Adipocyte (in vitro differentiated cells): ENCODE measurements around the gene RPL29.
"Not testable (repeated sequence)": the region's sequence is repeated elsewhere in the genome, so short reads cannot be mapped to it uniquely, and the experiment has no call there.

Source experiments
- DNase-seq: peaks from one replicate; pipeline ENCODE4 v3.0.0-alpha.2; 2015; ENCODE audit warnings: low read depth
- H3K27me3 ChIP-seq: replicated peaks from 2 replicates; pipeline ENCODE4 v1.7.0; 2013; ENCODE audit warnings: mild to moderate bottlenecking, low read length, moderate library complexity; ENCODE audit not compliant: control insufficient read depth, insufficient read depth
- H3K36me3 ChIP-seq: 2 replicates; pipeline ENCODE4 v1.7.0; 2013; ENCODE audit warnings: low read length, mild to moderate bottlenecking, moderate library complexity; ENCODE audit not compliant: control insufficient read depth, insufficient read depth, severe bottlenecking
- H3K4me1 ChIP-seq: 2 replicates; pipeline ENCODE4 v1.7.0; 2013; ENCODE audit warnings: mild to moderate bottlenecking, low read length, moderate library complexity; ENCODE audit not compliant: control insufficient read depth, insufficient read depth
- H3K4me3 ChIP-seq: 2 replicates; pipeline ENCODE4 v1.7.0; 2013; ENCODE audit warnings: mild to moderate bottlenecking, low read length, moderate library complexity
- H3K9ac ChIP-seq: 2 replicates; pipeline ENCODE4 v1.7.0; 2013; ENCODE audit warnings: mild to moderate bottlenecking, low read length, moderate library complexity
- H3K9me3 ChIP-seq: 2 replicates; pipeline ENCODE4 v1.7.0; 2013; ENCODE audit warnings: mild to moderate bottlenecking, low read length, moderate library complexity; ENCODE audit not compliant: control insufficient read depth

The RPL29 gene

DNA sequence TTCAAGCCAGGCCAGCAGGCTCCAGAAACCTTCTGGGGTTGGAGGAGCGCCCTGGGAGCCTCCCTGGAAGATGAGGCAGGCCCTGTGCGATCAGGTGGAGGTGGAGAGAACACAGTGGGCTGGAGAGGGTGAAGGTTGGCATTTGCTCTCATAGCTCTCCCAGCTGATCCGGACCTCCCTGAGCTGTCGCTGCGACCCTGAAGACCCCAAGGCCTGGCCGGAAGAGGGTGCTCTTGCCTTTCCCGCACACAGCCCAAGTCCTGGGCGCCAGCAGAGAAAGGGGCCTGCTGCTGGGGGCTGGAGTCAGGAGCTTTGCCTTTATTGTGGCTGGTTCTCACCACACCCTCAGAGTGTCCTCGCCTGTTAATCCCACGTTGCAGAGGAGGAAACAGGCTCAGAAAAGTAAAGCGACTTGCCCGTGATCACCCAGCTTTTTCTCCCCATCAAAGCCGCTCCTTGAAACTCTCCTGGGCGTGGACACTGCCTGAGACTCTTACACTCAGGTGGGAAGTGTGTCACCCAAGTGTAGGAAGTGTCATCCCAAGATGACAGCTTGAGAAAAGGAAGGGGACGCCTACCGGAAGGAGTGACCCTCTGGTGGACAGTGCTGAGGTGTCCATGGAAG, 8.6 kb upstream of the RPL29 start:
- Histone ChIP-seq H3K9ac (no peak overlapping the region), H3K9me3 (no peaks in the 10 kb centered on the region), H3K36me3 (no peaks in the 10 kb centered on the region), H3K4me1 (peaks cover 12% of the 10 kb centered on the region), H3K27me3 (peaks cover 16% of the 10 kb centered on the region), H3K4me3 (no peak overlapping the region)
- DNase-seq, result peak; percentile 71

DNA sequence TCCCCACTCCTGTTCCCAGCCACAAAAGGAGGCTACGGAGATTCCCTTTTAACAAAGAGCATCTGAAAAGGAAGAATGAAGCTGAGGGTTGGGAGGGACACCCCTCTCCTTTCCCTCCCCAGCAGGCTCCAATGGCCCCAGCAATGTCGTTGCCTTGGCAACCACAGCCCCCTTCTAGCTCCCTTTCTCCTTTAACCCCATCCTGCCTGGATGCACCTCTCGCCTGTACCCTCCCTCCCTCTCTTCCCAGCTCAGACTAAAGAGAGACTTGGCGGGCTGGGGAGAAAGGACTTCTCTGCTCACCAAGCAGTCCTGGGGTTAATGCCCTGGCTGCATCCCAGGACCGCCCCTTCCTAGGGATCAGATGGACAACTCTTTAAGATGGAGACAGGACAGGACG, 7.1 kb upstream of the RPL29 start:
- no peak overlapping the region for H3K4me3 ChIP-seq
- peaks cover 12% of the 10 kb centered on the region for H3K4me1 ChIP-seq
- H3K9me3 ChIP-seq, result no peaks in the 10 kb centered on the region
- peaks cover 20% of the 10 kb centered on the region for H3K27me3 ChIP-seq
- no peak overlapping the region for H3K9ac ChIP-seq
- H3K36me3 ChIP-seq, result no peaks in the 10 kb centered on the region
- DNase-seq, result no peak

DNA sequence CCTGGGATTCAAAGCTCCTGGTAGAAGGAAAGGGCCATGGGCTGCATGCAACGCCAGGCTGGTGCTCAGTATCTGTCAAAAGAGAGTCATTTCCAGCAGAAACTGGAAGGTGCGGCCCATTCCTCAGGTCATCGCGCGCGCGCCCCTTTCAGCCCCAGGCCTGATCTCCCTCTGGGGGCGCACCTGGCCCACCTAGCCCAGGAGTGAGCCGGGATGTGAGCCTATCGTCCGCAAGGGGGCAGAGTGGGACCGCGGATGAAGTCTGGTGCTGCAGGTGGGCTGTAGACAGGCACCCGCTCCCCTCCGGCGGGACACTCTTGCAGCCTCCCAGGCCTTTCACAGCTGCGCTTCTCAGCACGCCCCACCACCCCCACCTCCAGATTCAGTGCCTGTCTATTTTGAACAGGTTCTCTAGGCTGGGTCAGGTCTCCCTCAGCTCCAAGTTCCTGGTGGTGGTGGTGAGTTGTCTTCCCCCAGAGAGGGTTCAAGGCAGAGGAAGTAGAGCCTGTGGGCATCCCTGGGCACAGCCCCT, 5.8 kb upstream of the RPL29 start:
- Histone ChIP-seq H3K4me3 (no peak overlapping the region), H3K4me1 (peaks cover 12% of the 10 kb centered on the region)

DNA sequence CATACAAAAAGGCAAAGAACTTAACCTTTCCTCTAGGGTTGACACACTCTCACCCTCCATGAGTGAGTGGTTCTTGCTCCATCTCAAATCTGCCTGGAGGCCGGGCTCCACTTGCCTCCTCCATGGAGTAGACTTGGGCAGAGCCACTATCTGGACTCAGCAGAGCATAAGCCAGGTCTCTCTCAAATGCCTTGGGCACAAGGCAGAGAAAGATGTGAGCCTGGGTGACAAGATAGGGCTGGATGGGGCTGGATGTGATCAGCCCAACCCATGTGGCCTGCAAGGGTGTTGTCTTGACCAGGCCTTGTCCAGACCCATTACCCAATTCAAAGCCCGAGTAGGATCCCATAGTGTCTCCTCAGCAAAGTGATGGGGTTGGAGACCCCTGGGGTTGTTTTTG, 4.2 kb upstream of the RPL29 start:
- Histone ChIP-seq H3K36me3 (peaks cover 3% of the 10 kb centered on the region), H3K4me3 (no peak overlapping the region), H3K9ac (no peak overlapping the region), H3K4me1 (peaks cover 4% of the 10 kb centered on the region), H3K27me3 (peaks cover 20% of the 10 kb centered on the region), H3K9me3 (no peaks in the 10 kb centered on the region)
- DNase-seq, result no peak

More for the DNA sequence above, 5.8 kb upstream of the RPL29 start:
- no peaks in the 10 kb centered on the region for H3K9me3 ChIP-seq
- no peak overlapping the region for H3K9ac ChIP-seq
- peak; percentile 84 for DNase-seq
- no peaks in the 10 kb centered on the region for H3K36me3 ChIP-seq
- peaks cover 20% of the 10 kb centered on the region for H3K27me3 ChIP-seq

DNA sequence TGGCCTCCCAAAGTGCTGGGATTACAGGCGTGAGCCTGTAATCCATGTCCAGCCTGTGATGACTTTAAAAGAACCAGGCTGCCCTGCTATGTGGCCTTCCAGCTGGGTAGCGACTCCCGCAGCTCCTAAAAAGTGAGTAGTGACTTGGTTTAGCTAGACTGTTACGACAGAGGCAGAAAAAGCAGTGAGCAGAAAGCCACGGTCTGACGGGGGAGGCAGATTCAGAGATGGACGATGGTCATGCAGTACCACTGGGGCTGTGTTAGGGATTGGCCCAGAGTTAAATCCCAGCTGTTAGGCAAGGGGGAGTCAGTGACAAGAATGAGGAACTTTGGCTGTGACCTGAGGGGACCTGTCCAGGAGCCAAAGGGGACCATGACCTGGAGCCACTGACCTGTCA, 3.1 kb upstream of the RPL29 start:
- Histone ChIP-seq H3K36me3 (peaks cover 13% of the 10 kb centered on the region), H3K27me3 (peaks cover 18% of the 10 kb centered on the region), H3K9ac (no peak overlapping the region), H3K4me1 (peaks cover 14% of the 10 kb centered on the region), H3K4me3 (no peak overlapping the region), H3K9me3 (no peaks in the 10 kb centered on the region)
- DNase-seq, result no peak

DNA sequence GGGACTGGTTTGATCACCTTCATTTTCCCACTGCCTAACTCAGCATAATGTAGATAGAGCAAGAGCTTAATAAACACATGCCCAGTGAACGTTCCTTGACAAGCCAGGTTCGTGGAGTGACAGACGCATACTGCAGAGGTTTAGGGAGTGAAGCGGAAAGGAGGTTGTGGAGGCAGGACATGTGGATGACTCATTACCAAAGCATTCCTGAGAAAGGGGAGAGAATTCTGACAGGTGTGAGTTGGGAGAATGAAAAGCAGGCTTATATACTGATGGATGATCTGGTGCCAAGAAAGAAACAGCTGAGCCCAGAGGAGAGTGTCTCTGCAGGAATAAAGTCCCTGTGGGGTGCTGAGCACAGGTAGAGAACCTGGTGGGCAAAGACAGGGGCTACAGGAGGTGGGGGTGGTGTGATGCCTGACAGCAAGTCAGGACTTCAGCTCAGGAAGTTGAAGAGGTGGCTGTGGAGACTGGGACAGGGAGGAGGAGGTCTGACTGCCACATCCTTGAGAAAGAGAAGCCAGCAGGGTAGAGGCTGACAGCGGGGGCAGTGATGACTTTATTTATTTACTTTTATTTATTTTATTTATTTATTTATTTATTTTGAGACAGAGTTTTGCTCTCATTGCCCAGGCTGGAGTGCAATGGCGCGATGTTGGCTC, 2.4 kb upstream of the RPL29 start:
- H3K4me3 ChIP-seq, result no peak overlapping the region
- peaks cover 14% of the 10 kb centered on the region for H3K4me1 ChIP-seq
- H3K27me3 ChIP-seq, result peaks cover 13% of the 10 kb centered on the region
- H3K9ac ChIP-seq, result no peak overlapping the region
- no peaks in the 10 kb centered on the region for H3K9me3 ChIP-seq
- DNase-seq, result no peak
- H3K36me3 ChIP-seq, result peaks cover 20% of the 10 kb centered on the region

DNA sequence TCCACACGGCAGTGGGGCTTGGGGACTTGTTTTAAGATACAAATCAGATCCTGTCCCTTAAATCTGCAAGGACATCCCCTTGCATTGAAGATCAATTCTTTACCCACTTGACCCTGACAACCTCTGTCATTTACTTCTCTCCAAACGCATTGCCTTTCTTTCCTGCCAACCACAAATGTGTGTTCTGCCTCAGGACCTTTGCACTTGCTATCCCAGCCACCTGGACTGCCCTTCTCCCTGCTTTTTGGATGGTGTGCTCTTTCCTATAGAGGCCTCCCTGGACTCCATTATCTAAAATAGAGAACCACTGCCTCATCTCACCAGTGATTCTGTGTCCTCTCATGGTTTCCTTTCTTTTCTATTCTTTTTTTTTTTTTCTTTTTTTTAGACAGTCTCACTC, 1.5 kb upstream of the RPL29 start:
- H3K4me1 ChIP-seq, result peaks cover 22% of the 10 kb centered on the region
- no peak for DNase-seq
- H3K4me3 ChIP-seq, result no peak overlapping the region
- no peak overlapping the region for H3K9ac ChIP-seq
- H3K36me3 ChIP-seq, result peaks cover 28% of the 10 kb centered on the region
- H3K27me3 ChIP-seq, result peaks cover 9% of the 10 kb centered on the region
- H3K9me3 ChIP-seq, result no peaks in the 10 kb centered on the region

DNA sequence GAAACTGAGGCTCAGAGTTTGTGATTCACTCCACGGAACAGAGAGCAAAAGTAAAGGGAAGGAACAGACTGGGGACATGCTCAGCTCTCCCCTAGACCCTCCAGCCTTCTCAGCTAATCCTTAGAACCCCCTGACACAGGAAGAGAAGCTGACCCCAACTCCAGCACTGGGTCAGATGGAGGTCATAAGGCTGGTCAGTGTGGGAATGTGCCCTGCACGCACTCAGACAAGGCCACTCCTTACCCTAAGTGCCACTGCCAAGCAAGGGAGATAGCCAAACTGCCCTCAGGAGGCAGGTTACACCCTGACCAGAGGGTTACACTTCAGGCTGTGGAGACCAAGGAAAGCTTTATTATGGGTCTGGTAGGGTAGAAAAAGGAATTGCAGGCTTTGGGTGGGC, 1.2 kb downstream of the RPL29 start:
- no peak for DNase-seq
- Histone ChIP-seq H3K27me3 (peaks cover 4% of the 10 kb centered on the region), H3K4me3 (peak overlapping the region; percentile 99), H3K9me3 (no peaks in the 10 kb centered on the region), H3K36me3 (peaks cover 32% of the 10 kb centered on the region), H3K4me1 (peaks cover 31% of the 10 kb centered on the region), H3K9ac (peak overlapping the region; percentile 100)

DNA sequence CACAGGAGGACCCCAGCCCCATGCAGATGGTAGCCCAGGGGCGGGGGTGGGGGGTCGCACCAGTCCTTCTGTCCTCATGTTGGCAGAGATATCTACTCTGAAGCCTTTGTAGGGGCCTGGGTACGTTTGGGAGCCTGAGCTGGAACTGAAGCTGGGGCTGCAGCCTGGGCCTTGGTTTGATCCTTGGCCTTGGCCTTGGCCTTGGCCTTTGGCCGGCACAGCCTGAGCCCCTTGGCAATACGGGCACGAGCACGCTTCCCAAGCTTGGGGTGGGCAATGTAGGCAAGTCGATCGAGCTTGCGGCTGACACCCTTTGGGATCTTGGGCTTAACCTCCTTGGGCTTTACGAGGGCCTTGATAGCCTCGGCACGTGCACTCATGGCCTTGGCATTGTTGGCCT, 2.0 kb downstream of the RPL29 start:
- Histone ChIP-seq H3K9ac (peak overlapping the region; percentile 58), H3K4me1 (peaks cover 40% of the 10 kb centered on the region), H3K36me3 (peaks cover 32% of the 10 kb centered on the region)
- not testable (repeated sequence) for DNase-seq, H3K27me3 ChIP-seq, H3K4me3 ChIP-seq, H3K9me3 ChIP-seq

DNA sequence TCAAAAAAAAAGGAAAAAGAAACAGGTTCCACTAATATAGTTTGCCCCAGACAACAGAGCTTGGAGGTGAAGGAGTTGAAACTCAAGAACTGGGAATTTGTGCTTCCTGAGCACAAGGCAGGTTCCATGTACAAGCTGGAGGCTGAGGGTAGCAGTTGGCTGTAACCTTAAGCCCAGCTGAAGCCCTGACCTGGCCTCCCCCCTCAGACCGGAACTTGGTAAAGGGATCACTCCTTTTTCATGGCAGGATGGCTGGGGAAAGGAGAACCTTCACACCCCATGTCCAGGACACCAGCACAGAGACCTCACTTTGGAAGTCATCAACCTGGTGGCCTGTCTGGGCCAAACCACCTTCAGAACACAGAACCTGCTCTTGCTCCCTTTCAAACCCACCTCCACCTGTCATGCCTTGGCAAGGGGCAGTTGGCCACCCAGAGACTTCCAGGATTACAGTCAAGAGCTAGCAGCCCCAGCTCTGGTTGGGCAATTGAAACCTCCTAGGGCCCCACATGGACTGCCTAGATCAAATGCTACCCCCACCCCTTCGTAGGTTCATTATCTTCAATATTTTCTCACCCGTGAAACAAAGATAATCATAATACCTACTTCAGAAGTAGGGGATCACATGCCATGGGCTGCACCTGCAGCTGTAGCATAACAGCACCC, 3.5 kb downstream of the RPL29 start:
- H3K4me3 ChIP-seq, result no peak overlapping the region
- H3K9me3 ChIP-seq, result no peaks in the 10 kb centered on the region
- no peaks in the 10 kb centered on the region for H3K27me3 ChIP-seq
- peaks cover 41% of the 10 kb centered on the region for H3K4me1 ChIP-seq
- peaks cover 32% of the 10 kb centered on the region for H3K36me3 ChIP-seq
- peak overlapping the region; percentile 14 for H3K9ac ChIP-seq
- no peak for DNase-seq

DNA sequence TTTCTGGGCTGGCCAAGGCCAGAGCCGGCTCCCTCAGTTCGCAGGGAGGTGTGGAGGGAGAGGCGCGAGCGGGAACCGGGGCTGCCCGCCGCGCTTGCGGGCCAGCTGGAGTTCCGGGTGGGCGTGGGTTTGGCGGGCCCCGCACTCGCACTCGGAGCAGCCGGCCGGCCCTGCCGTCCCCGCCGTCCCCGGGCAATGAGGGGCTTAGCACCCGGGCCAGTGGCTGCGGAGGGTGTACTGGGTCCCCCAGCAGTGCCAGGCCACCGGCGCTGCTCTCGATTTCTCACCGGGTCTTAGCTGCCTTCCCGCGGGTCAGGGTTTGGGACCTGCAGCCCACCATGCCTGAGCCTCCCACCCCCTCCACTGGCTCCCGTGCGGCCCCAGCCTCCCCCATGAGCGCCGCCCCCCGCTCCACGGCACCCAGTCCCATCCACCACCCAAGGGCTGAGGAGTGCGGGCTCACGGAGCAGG, 5.2 kb downstream of the RPL29 start:
- not testable (repeated sequence) for H3K9me3 ChIP-seq, H3K27me3 ChIP-seq, DNase-seq, H3K4me3 ChIP-seq
- Histone ChIP-seq H3K9ac (peak overlapping the region; percentile 81), H3K36me3 (peaks cover 37% of the 10 kb centered on the region), H3K4me1 (peaks cover 49% of the 10 kb centered on the region)
